WTC11 (cell line): ENCODE measurements around the gene BRD4. TPM values are rescaled to one million over a fixed set of nuclear protein-coding genes. Genes with fewer than 3 reads are reported as not detected.

Experiments used
- ATAC-seq: fragments of 200-7000 bp; cut with Tn5 transposase; 2 replicates; pipeline ENCODE4 v1.10.0; 2021; ENCODE audit warnings: mild to moderate bottlenecking, moderate library complexity
- CTCF ChIA-PET: fragments of 300-600 bp; sonication (Branson Sonifier 250); formaldehyde crosslinking; loops from one replicate; lab custom pipeline; 2021; ENCODE audit warnings: antibody characterized with exemption; lab: Charles Lee
- POLR2A ChIA-PET: fragments of 350-600 bp; sonication (Branson Sonifier 250); formaldehyde crosslinking; loops from one replicate; lab custom pipeline; 2021; ENCODE audit warnings: antibody characterized with exemption; lab: Charles Lee
- DNase-seq: peaks from one replicate; pipeline ENCODE4 v3.0.0; 2021; ENCODE audit warnings: low spot score
- H3K27ac Mint-ChIP-seq: 2 replicates; pipeline ENCODE4 v1.8.0; 2021; ENCODE audit warnings: mixed read lengths
- H3K27me3 Mint-ChIP-seq: 2 replicates; pipeline ENCODE4 v1.8.0; 2021; ENCODE audit warnings: low read depth, mild to moderate bottlenecking, moderate library complexity, mixed read lengths
- H3K36me3 Mint-ChIP-seq: 2 replicates; pipeline ENCODE4 v1.8.0; 2021; ENCODE audit warnings: mixed read lengths
- H3K4me1 Mint-ChIP-seq: 2 replicates; pipeline ENCODE4 v1.8.0; 2022; ENCODE audit warnings: mixed read lengths
- H3K4me3 Mint-ChIP-seq: 2 replicates; pipeline ENCODE4 v1.8.0; 2021; ENCODE audit warnings: mild to moderate bottlenecking, moderate library complexity, mixed read lengths
- H3K9me3 Mint-ChIP-seq: 2 replicates; pipeline ENCODE4 v1.8.0; 2021; ENCODE audit warnings: mixed read lengths
- EMX1 ChIP-seq: fragments of 250-450 bp; sonication (Bioruptor Pico); IDR thresholded peaks from 2 replicates; pipeline ENCODE4 v1.8.0; 2021; ENCODE audit warnings: mild to moderate bottlenecking
- FOXJ3 ChIP-seq: sonication (generic); formaldehyde crosslinking; IDR thresholded peaks from 2 replicates; pipeline ENCODE4 v1.9.0; 2021; ENCODE audit warnings: missing genetic modification reagents, mild to moderate bottlenecking, borderline replicate concordance
- GTF2I ChIP-seq: fragments of 250-450 bp; sonication (Bioruptor Pico); conservative IDR thresholded peaks from 2 replicates; pipeline ENCODE4 v1.4.0; 2021; ENCODE audit warnings: mild to moderate bottlenecking
- HMGA2 ChIP-seq: fragments of 250-450 bp; sonication (Bioruptor Pico); IDR thresholded peaks from 2 replicates; pipeline ENCODE4 v1.4.0; 2021; ENCODE audit warnings: mild to moderate bottlenecking, moderate library complexity
- JAZF1 ChIP-seq: fragments of 250-450 bp; sonication (Bioruptor Pico); IDR thresholded peaks from 2 replicates; pipeline ENCODE4 v1.9.0; 2021; ENCODE audit warnings: moderate library complexity, mild to moderate bottlenecking, inconsistent platforms
- KAT7 ChIP-seq: sonication (generic); formaldehyde crosslinking; IDR thresholded peaks from 2 replicates; pipeline ENCODE4 v1.8.1; 2023; ENCODE audit warnings: missing genetic modification reagents, mild to moderate bottlenecking, borderline replicate concordance
- NR3C1 ChIP-seq: sonication (generic); formaldehyde crosslinking; conservative IDR thresholded peaks from 2 replicates; pipeline ENCODE4 v1.8.1; 2023; ENCODE audit warnings: low read depth, mild to moderate bottlenecking, missing genetic modification reagents
- OVOL2 ChIP-seq: fragments of 250-450 bp; sonication (Bioruptor Pico); IDR thresholded peaks from 2 replicates; pipeline ENCODE4 v1.9.0; 2021; ENCODE audit warnings: mild to moderate bottlenecking, borderline replicate concordance
- PRRX2 ChIP-seq: fragments of 250-450 bp; sonication (Bioruptor Pico); IDR thresholded peaks from 2 replicates; pipeline ENCODE4 v1.8.0; 2021; ENCODE audit warnings: mild to moderate bottlenecking
- SP1 ChIP-seq: sonication (generic); formaldehyde crosslinking; conservative IDR thresholded peaks from 2 replicates; pipeline ENCODE4 v1.8.1; 2022; ENCODE audit warnings: missing genetic modification reagents
- TCF7 ChIP-seq: sonication (generic); formaldehyde crosslinking; IDR thresholded peaks from 2 replicates; pipeline ENCODE4 v1.8.0; 2022; ENCODE audit warnings: mild to moderate bottlenecking, low read depth, missing genetic modification reagents, moderate library complexity
- TEAD1 ChIP-seq: sonication (generic); formaldehyde crosslinking; IDR thresholded peaks from 2 replicates; pipeline ENCODE4 v1.8.0; 2022; ENCODE audit warnings: mild to moderate bottlenecking, missing genetic modification reagents
- TEAD4 ChIP-seq: sonication (generic); formaldehyde crosslinking; IDR thresholded peaks from 2 replicates; pipeline ENCODE4 v1.8.0; 2022; ENCODE audit warnings: mild to moderate bottlenecking, missing genetic modification reagents
- ZNF138 ChIP-seq: sonication (generic); formaldehyde crosslinking; conservative IDR thresholded peaks from 2 replicates; pipeline ENCODE4 v1.8.1; 2022; ENCODE audit warnings: mild to moderate bottlenecking, moderate library complexity, missing genetic modification reagents
- ZNF219 ChIP-seq: sonication (generic); formaldehyde crosslinking; IDR thresholded peaks from 2 replicates; pipeline ENCODE4 v1.8.0; 2023; ENCODE audit warnings: missing genetic modification reagents, mild to moderate bottlenecking, borderline replicate concordance
- ZNF232 ChIP-seq: sonication (generic); formaldehyde crosslinking; IDR thresholded peaks from 2 replicates; pipeline ENCODE4 v1.8.0; 2022; ENCODE audit warnings: mild to moderate bottlenecking, missing genetic modification reagents
- ZNF317 ChIP-seq: sonication (generic); formaldehyde crosslinking; IDR thresholded peaks from 2 replicates; pipeline ENCODE4 v1.8.1; 2023; ENCODE audit warnings: low read depth, mild to moderate bottlenecking, moderate library complexity, missing genetic modification reagents, borderline replicate concordance
- total RNA-seq: library from RNA; stranded (reverse); gene quantifications from 3 replicates; pipeline ENCODE4 v1.2.3, GENCODE V29; 2021
- TF ChIP-seq, protein P1 (sequence below): fragments of 250-450 bp; sonication (Bioruptor Pico); IDR thresholded peaks from 2 replicates; pipeline ENCODE4 v1.9.0; 2021; ENCODE audit warnings: mild to moderate bottlenecking
- TF ChIP-seq, protein P2 (sequence below): sonication (generic); formaldehyde crosslinking; IDR thresholded peaks from 2 replicates; pipeline ENCODE4 v1.8.1; 2022; ENCODE audit warnings: mild to moderate bottlenecking, moderate library complexity, missing genetic modification reagents
- TF ChIP-seq, protein P3 (sequence below): sonication (generic); formaldehyde crosslinking; IDR thresholded peaks from 2 replicates; pipeline ENCODE4 v1.8.1; 2023; ENCODE audit warnings: mild to moderate bottlenecking, missing genetic modification reagents, moderate library complexity
- TF ChIP-seq, protein P4 (sequence below): fragments of 250-450 bp; sonication (Bioruptor Pico); IDR thresholded peaks from 2 replicates; pipeline ENCODE4 v1.9.0; 2021; ENCODE audit warnings: moderate library complexity, mild to moderate bottlenecking, inconsistent platforms, borderline replicate concordance
- TF ChIP-seq, protein P5 (sequence below): sonication (generic); formaldehyde crosslinking; IDR thresholded peaks from 2 replicates; pipeline ENCODE4 v1.8.0; 2022; ENCODE audit warnings: mild to moderate bottlenecking, missing genetic modification reagents
- TF ChIP-seq, protein P6 (sequence below): fragments of 200-600 bp; IDR thresholded peaks from 2 replicates; pipeline ENCODE4 v1.8.0; 2022; ENCODE audit warnings: antibody characterized with exemption

Gene BRD4
- total RNA-seq, 1 experiment from 2014 or later = 128 TPM

DNA sequence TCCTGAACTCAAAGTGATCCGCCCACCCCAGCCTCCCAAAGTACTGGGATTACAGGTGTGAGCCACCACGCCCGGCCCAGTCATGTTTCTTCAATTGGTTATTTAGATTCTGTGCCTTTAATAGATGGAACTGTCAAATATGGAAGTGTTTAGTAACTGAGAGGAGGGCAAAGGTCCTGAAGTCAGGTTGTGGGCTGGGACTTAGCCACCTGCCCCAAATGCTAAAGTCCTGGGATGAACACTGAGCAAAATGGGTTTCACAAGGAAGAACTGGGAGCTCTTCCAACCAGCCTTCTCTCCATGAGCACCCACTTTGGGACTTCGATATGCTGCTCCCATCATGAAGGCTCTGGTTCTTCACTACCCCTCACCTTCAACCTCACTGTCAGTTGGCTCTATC, 25.6 kb upstream of the BRD4 start:
- CTCF ChIA-PET = interaction anchor here (1.4 kb wide), 1 partner anchor 204 kb away, joined by 3 read pairs; no protein-coding TSS in a partner anchor
- Mint-ChIP-seq H3K4me1 (no peaks in the 10 kb centered on the region), H3K27me3 (no peaks in the 10 kb centered on the region), H3K27ac (no peak overlapping the region), H3K9me3 (no peaks in the 10 kb centered on the region), H3K4me3 (no peak overlapping the region), H3K36me3 (peaks cover 72% of the 10 kb centered on the region)
- TF ChIP-seq KAT7 (CRISPR knock-in tag) (no peak), EMX1 (CRISPR knock-in tag) (no peak), ZNF232 (CRISPR knock-in tag) (no peak), SP1 (CRISPR knock-in tag) (no peak), TCF7 (CRISPR knock-in tag) (no peak), OVOL2 (CRISPR knock-in tag) (no peak), ZNF317 (CRISPR knock-in tag) (no peak), TEAD1 (CRISPR knock-in tag) (no peak), JAZF1 (CRISPR knock-in tag) (no peak), NR3C1 (CRISPR knock-in tag) (no peak)
- TF ChIP-seq, protein P1, sequence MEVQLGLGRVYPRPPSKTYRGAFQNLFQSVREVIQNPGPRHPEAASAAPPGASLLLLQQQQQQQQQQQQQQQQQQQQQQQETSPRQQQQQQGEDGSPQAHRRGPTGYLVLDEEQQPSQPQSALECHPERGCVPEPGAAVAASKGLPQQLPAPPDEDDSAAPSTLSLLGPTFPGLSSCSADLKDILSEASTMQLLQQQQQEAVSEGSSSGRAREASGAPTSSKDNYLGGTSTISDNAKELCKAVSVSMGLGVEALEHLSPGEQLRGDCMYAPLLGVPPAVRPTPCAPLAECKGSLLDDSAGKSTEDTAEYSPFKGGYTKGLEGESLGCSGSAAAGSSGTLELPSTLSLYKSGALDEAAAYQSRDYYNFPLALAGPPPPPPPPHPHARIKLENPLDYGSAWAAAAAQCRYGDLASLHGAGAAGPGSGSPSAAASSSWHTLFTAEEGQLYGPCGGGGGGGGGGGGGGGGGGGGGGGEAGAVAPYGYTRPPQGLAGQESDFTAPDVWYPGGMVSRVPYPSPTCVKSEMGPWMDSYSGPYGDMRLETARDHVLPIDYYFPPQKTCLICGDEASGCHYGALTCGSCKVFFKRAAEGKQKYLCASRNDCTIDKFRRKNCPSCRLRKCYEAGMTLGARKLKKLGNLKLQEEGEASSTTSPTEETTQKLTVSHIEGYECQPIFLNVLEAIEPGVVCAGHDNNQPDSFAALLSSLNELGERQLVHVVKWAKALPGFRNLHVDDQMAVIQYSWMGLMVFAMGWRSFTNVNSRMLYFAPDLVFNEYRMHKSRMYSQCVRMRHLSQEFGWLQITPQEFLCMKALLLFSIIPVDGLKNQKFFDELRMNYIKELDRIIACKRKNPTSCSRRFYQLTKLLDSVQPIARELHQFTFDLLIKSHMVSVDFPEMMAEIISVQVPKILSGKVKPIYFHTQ (CRISPR knock-in tag) = no peak
- ATAC-seq = no peak
- DNase-seq = no peak
- POLR2A ChIA-PET = interaction anchor here (0.6 kb wide), 1 partner anchor 100 kb away, joined by 3 read pairs; no protein-coding TSS in a partner anchor

DNA sequence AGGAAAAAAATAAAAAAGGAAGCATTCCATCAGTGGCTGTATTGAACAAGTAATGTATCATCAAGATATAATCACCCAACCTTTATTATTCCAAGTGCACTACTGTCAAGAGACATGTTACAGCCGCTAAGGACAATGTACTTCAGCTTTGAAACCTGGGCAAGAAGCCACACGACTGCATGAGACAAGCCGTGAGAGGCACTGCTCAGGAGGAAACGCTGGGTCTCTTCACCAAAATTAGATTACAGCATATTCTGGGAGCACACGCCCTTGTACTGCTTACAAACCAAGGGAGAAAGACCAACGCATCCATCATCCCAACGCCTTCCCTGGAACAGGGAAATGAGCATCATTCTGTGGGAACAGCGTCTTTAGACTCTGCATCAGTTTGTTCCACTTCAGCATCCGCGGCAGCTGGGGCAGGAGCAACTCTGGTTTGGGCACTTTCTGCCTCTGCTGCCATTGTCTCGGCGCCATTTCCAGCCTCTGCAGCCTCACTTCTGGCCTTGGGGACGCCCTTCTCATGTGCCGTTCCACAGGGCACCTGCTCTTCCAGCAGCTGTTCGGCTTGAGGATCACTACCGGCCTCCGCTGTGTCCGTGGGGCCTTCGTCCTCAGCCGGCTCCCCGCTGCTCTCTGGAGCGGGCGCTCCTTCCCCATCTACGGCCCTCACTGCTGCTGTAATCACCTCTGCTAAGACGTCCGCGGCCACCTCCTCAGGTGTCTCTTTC, 22.4 kb upstream of the BRD4 start:
- Mint-ChIP-seq H3K9me3 (no peaks in the 10 kb centered on the region), H3K27ac (no peak overlapping the region)
- DNase-seq (no peak), ATAC-seq (no peak)
- TF ChIP-seq HMGA2 (CRISPR knock-in tag) (no peak), ZNF219 (CRISPR knock-in tag) (no peak), TCF7 (CRISPR knock-in tag) (no peak), ZNF138 (no peak), FOXJ3 (CRISPR knock-in tag) (no peak), GTF2I (no peak), PRRX2 (CRISPR knock-in tag) (no peak), TEAD4 (no peak)
- TF ChIP-seq, protein P2, sequence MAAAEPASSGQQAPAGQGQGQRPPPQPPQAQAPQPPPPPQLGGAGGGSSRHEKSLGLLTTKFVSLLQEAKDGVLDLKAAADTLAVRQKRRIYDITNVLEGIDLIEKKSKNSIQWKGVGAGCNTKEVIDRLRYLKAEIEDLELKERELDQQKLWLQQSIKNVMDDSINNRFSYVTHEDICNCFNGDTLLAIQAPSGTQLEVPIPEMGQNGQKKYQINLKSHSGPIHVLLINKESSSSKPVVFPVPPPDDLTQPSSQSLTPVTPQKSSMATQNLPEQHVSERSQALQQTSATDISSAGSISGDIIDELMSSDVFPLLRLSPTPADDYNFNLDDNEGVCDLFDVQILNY (CRISPR knock-in tag) = no peak
- TF ChIP-seq, protein P3, sequence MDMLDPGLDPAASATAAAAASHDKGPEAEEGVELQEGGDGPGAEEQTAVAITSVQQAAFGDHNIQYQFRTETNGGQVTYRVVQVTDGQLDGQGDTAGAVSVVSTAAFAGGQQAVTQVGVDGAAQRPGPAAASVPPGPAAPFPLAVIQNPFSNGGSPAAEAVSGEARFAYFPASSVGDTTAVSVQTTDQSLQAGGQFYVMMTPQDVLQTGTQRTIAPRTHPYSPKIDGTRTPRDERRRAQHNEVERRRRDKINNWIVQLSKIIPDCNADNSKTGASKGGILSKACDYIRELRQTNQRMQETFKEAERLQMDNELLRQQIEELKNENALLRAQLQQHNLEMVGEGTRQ = no peak
- TF ChIP-seq, protein P4, sequence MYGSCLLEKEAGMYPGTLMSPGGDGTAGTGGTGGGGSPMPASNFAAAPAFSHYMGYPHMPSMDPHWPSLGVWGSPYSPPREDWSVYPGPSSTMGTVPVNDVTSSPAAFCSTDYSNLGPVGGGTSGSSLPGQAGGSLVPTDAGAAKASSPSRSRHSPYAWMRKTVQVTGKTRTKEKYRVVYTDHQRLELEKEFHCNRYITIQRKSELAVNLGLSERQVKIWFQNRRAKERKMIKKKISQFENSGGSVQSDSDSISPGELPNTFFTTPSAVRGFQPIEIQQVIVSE (CRISPR knock-in tag) = no peak
- TF ChIP-seq, protein P5, sequence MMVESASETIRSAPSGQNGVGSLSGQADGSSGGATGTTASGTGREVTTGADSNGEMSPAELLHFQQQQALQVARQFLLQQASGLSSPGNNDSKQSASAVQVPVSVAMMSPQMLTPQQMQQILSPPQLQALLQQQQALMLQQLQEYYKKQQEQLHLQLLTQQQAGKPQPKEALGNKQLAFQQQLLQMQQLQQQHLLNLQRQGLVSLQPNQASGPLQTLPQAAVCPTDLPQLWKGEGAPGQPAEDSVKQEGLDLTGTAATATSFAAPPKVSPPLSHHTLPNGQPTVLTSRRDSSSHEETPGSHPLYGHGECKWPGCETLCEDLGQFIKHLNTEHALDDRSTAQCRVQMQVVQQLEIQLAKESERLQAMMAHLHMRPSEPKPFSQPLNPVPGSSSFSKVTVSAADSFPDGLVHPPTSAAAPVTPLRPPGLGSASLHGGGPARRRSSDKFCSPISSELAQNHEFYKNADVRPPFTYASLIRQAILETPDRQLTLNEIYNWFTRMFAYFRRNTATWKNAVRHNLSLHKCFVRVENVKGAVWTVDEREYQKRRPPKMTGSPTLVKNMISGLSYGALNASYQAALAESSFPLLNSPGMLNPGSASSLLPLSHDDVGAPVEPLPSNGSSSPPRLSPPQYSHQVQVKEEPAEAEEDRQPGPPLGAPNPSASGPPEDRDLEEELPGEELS (CRISPR knock-in tag) = no peak
- TF ChIP-seq, protein P6, sequence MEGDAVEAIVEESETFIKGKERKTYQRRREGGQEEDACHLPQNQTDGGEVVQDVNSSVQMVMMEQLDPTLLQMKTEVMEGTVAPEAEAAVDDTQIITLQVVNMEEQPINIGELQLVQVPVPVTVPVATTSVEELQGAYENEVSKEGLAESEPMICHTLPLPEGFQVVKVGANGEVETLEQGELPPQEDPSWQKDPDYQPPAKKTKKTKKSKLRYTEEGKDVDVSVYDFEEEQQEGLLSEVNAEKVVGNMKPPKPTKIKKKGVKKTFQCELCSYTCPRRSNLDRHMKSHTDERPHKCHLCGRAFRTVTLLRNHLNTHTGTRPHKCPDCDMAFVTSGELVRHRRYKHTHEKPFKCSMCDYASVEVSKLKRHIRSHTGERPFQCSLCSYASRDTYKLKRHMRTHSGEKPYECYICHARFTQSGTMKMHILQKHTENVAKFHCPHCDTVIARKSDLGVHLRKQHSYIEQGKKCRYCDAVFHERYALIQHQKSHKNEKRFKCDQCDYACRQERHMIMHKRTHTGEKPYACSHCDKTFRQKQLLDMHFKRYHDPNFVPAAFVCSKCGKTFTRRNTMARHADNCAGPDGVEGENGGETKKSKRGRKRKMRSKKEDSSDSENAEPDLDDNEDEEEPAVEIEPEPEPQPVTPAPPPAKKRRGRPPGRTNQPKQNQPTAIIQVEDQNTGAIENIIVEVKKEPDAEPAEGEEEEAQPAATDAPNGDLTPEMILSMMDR = no peak
- TF ChIP-seq, all 79 proteins: peak for 0
- no peaks in the 10 kb centered on the region for H3K27me3 Mint-ChIP-seq
- CTCF ChIA-PET = no interaction called here
- H3K36me3 Mint-ChIP-seq = peaks cover 47% of the 10 kb centered on the region
- POLR2A ChIA-PET = no interaction called here
- H3K4me1 Mint-ChIP-seq = no peaks in the 10 kb centered on the region
- H3K4me3 Mint-ChIP-seq = no peak overlapping the region
